ENCODE data around the gene ZGPAT. TPM values are rescaled to one million over a fixed set of nuclear protein-coding genes. Genes with fewer than 3 reads are reported as not detected.

Gene ZGPAT
- total and polyA plus RNA-seq, 2 of the 13 experiments (the other 11 are each of a cell fraction or from before 2014, with no cell fraction given) = 23.0 to 41.9 TPM

- TF ChIP-seq ATF7-NPFF (CRISPR knock-in tag; IDR thresholded peaks at IDR 0.05; ENCODE audit: low read depth) = peak; percentile 55; the same call in 1 of the 2 replicates
- TF ChIP-seq ZNF160 (CRISPR knock-in tag; IDR thresholded peaks at IDR 0.05) = peak; percentile 38
- 0 out of 2 replicates have a peak, but pooled peaks have one; percentile 33 for TF ChIP-seq ZNF839 (CRISPR knock-in tag; IDR thresholded peaks at IDR 0.05; ENCODE audit: borderline replicate concordance)
- TF ChIP-seq ZIK1 (CRISPR knock-in tag; IDR thresholded peaks at IDR 0.05; ENCODE audit: borderline replicate concordance, low read depth) = peak; percentile 46; the same call in 1 of the 2 replicates
- TF ChIP-seq HOXA9 (CRISPR knock-in tag; IDR thresholded peaks at IDR 0.05; ENCODE audit: borderline replicate concordance) = peak; percentile 92
- TF ChIP-seq ZNF30 (CRISPR knock-in tag; IDR thresholded peaks at IDR 0.05) = peak; percentile 86; the same call in 1 of the 2 replicates
- TF ChIP-seq DNMT3B (CRISPR knock-in tag; conservative IDR thresholded peaks at IDR 0.05) = peak; percentile 85; the same call in 1 of the 2 replicates
- peak; percentile 30; the same call in 1 of the 2 replicates for TF ChIP-seq FOSL1 (CRISPR knock-in tag; IDR thresholded peaks at IDR 0.05; ENCODE audit: borderline replicate concordance)
- peak; percentile 86; the same call in 1 of the 2 replicates for TF ChIP-seq GLI4 (CRISPR knock-in tag; IDR thresholded peaks at IDR 0.05; ENCODE audit: borderline replicate concordance)
- TF ChIP-seq KDM4B (CRISPR knock-in tag; IDR thresholded peaks at IDR 0.05) = peak; percentile 87
- peak; percentile 91 for TF ChIP-seq ZNF781 (CRISPR knock-in tag; IDR thresholded peaks at IDR 0.05; ENCODE audit: borderline replicate concordance, not compliant biosample characterization)
- TF ChIP-seq ZNF574 (CRISPR knock-in tag; IDR thresholded peaks at IDR 0.05) = peak; percentile 90
- TF ChIP-seq ZMAT5 (CRISPR knock-in tag; IDR thresholded peaks at IDR 0.05; ENCODE audit: borderline replicate concordance, low read depth) = no peak; the same call in 1 of the 2 replicates
- peak; percentile 36; the same call in 1 of the 2 replicates for TF ChIP-seq XBP1 (CRISPR knock-in tag; IDR thresholded peaks at IDR 0.05)
- no peak; the same call in 1 of the 2 replicates for TF ChIP-seq MTA3 (CRISPR knock-in tag; IDR thresholded peaks at IDR 0.05)
- TF ChIP-seq, protein P1, sequence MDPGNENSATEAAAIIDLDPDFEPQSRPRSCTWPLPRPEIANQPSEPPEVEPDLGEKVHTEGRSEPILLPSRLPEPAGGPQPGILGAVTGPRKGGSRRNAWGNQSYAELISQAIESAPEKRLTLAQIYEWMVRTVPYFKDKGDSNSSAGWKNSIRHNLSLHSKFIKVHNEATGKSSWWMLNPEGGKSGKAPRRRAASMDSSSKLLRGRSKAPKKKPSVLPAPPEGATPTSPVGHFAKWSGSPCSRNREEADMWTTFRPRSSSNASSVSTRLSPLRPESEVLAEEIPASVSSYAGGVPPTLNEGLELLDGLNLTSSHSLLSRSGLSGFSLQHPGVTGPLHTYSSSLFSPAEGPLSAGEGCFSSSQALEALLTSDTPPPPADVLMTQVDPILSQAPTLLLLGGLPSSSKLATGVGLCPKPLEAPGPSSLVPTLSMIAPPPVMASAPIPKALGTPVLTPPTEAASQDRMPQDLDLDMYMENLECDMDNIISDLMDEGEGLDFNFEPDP (CRISPR knock-in tag; conservative IDR thresholded peaks at IDR 0.05) = no peak
- peak; percentile 76; the same call in 1 of the 2 replicates for TF ChIP-seq HOXD1 (CRISPR knock-in tag; IDR thresholded peaks at IDR 0.05)
- peak; percentile 85 for TF ChIP-seq SNAPC4 (CRISPR knock-in tag; IDR thresholded peaks at IDR 0.05)
- peak; percentile 15; the same call in 1 of the 2 replicates for TF ChIP-seq ETV5 (CRISPR knock-in tag; IDR thresholded peaks at IDR 0.05; ENCODE audit: borderline replicate concordance)
These were observed 30.3 kb downstream of the ZGPAT start (continued) for GRCh38 chr20:63737945-63738686.
